Vagina (tissue), 2 donors: Measurements from ENCODE around the gene DLL4. TPM values are rescaled to one million over a fixed set of nuclear protein-coding genes. Genes with fewer than 3 reads are reported as not detected.

Experiments
- DNase-seq, 2 donors: peaks; one replicate each; pipeline ENCODE4 v3.0.0-alpha.2; 2017; ENCODE audit errors: extremely low spot score in 2 of 2
- H3K27ac ChIP-seq: fragments of 200-600 bp; sonication (generic); one replicate; pipeline ENCODE4 v1.5.1; 2019
- H3K27me3 ChIP-seq: fragments of 200-600 bp; sonication (generic); one replicate; pipeline ENCODE4 v1.5.1; 2019
- H3K36me3 ChIP-seq, 2 donors: fragments of 200-600 bp; sonication (generic); one replicate each; pipeline ENCODE4 v1.5.1; 2017 to 2019
- H3K4me1 ChIP-seq: fragments of 200-600 bp; sonication (generic); one replicate; pipeline ENCODE4 v1.5.1; 2019
- H3K4me3 ChIP-seq, 2 donors: fragments of 200-600 bp; sonication (generic); 1 replicate in 1 of 2; 2 replicates in 1 of 2; pipeline ENCODE4 v1.5.1; 2016 to 2019
- H3K9me3 ChIP-seq: fragments of 200-600 bp; sonication (generic); one replicate; pipeline ENCODE4 v1.5.1; 2019
- POLR2A ChIP-seq, 2 donors: fragments of 450-650 bp; IDR thresholded peaks; one replicate each; pipeline ENCODE4 v1.6.1; 2017; ENCODE audit warnings: antibody characterized with exemption in 2 of 2, mild to moderate bottlenecking in 2 of 2, moderate library complexity in 2 of 2
- POLR2AphosphoS5 ChIP-seq, 2 donors: sonication (generic); formaldehyde crosslinking; IDR thresholded peaks; one replicate each; pipeline ENCODE4 v1.9.0; 2017; ENCODE audit warnings: antibody characterized with exemption in 2 of 2, mild to moderate bottlenecking in 2 of 2, low read depth in 1 of 2; ENCODE audit not compliant: insufficient read depth in 1 of 2
- intact Hi-C: fragments of 100-400 bp; cut with DNase I; formaldehyde crosslinking; loops from one replicate; pipeline ENCODE4 v1.15.1; 2023
- total RNA-seq: library from RNA; depleted of rRNA; stranded (reverse); fragments of >200 nt; gene quantifications from one replicate; pipeline ENCODE4 v1.2.3, GENCODE V29; 2016
- TF ChIP-seq, protein P1 (sequence below), 3 experiments: fragments of 450-650 bp in 2 of 3; fragments of 200-600 bp in 1 of 3; sonication (generic) in 1 of 3; IDR thresholded peaks; one replicate each; pipeline ENCODE4 v1.5.1; 2017 to 2019; ENCODE audit warnings: antibody characterized with exemption in 3 of 3, mild to moderate bottlenecking in 2 of 3, moderate library complexity in 2 of 3

Gene DLL4
- 20.9 TPM for total RNA-seq

DNA sequence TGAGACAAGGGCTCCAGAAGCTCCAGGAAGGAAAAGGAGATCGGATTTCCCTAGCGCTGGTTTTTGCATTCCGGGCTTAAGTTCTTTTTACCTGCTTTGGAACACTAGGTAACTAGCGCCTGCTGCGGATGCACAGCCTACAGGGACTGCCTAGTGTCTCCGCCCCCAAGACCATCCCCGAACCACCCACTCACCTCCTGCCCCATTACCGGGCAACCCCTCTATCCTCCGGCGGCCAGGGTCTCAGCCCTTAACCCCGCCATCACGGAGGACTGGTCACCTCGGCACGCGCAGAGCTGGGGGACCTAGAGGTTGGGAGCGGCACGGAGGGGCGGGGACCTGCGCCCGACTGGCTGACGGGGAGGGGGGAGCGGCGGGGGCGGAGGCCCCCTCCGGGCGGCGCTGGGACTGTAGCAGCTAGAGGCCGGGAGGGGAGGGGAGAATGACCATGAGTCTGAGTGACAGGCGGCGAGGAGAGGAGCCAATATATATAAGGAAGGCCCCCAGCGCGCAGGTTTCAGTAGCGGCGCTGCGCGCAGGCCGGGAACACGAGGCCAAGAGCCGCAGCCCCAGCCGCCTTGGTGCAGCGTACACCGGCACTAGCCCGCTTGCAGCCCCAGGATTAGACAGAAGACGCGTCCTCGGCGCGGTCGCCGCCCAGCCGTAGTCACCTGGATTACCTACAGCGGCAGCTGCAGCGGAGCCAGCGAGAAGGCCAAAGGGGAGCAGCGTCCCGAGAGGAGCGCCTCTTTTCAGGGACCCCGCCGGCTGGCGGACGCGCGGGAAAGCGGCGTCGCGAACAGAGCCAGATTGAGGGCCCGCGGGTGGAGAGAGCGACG is at the start of gene DLL4:
TSS of gene DLL4 (plus strand) at position 520 of the 839 bp plus-strand sequence. CDS start 329 bp downstream, outside the sequence.
- TF ChIP-seq, protein P1, sequence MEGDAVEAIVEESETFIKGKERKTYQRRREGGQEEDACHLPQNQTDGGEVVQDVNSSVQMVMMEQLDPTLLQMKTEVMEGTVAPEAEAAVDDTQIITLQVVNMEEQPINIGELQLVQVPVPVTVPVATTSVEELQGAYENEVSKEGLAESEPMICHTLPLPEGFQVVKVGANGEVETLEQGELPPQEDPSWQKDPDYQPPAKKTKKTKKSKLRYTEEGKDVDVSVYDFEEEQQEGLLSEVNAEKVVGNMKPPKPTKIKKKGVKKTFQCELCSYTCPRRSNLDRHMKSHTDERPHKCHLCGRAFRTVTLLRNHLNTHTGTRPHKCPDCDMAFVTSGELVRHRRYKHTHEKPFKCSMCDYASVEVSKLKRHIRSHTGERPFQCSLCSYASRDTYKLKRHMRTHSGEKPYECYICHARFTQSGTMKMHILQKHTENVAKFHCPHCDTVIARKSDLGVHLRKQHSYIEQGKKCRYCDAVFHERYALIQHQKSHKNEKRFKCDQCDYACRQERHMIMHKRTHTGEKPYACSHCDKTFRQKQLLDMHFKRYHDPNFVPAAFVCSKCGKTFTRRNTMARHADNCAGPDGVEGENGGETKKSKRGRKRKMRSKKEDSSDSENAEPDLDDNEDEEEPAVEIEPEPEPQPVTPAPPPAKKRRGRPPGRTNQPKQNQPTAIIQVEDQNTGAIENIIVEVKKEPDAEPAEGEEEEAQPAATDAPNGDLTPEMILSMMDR (IDR thresholded peaks at IDR 0.05), result no peak
- TF ChIP-seq POLR2AphosphoS5 (IDR thresholded peaks at IDR 0.05; ENCODE audit: insufficient read depth in 1 of 2, low read depth in 1 of 2) (peak in 1 of 2 donors; percentile 78), POLR2A (IDR thresholded peaks at IDR 0.05) (peak in 1 of 2 donors; percentile 58)
- Histone ChIP-seq H3K27ac (no peak within 1 kb of the TSS), H3K9me3 (no peaks in the 10 kb centered on the region), H3K36me3 (no peaks in the 10 kb centered on the region), H3K27me3 (peaks cover 18% of the 10 kb centered on the region), H3K4me3 (peak within 1 kb of the TSS; percentile 33 to 45), H3K4me1 (peaks cover 62% of the 10 kb centered on the region)
- intact Hi-C loops, result no loop called here
- no peak for DNase-seq

DNA sequence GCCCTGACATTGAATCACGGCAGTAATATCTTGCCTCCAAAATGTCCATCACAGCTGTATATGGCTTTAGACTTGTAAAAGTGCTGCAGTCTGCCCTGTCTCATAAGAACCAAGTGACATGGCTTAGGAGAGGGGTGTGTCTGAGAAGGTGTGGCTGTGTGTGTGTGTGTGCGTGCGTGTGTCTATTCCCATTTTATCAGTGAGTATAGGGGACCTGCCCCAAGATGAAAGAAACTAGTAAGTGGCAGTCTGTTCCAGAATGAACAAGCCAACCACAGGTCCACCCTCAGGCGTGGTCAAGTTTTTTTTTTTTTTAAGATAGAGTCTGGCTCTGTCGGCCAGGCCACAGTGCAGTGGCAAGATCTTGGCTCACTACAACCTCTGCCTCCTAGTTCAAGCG is 49.5 kb upstream of the DLL4 start:
- Histone ChIP-seq H3K27ac (no peak overlapping the region), H3K4me1 (peaks cover 2% of the 10 kb centered on the region), H3K4me3 (no peak overlapping the region), H3K9me3 (no peaks in the 10 kb centered on the region), H3K36me3 (no peaks in the 10 kb centered on the region), H3K27me3 (no peaks in the 10 kb centered on the region)
- intact Hi-C loops, result no loop called here
- TF ChIP-seq POLR2A (IDR thresholded peaks at IDR 0.05) (no peak), POLR2AphosphoS5 (IDR thresholded peaks at IDR 0.05; ENCODE audit: insufficient read depth in 1 of 2, low read depth in 1 of 2) (no peak)
- TF ChIP-seq, protein P1 (IDR thresholded peaks at IDR 0.05), result no peak
- DNase-seq, result no peak

DNA sequence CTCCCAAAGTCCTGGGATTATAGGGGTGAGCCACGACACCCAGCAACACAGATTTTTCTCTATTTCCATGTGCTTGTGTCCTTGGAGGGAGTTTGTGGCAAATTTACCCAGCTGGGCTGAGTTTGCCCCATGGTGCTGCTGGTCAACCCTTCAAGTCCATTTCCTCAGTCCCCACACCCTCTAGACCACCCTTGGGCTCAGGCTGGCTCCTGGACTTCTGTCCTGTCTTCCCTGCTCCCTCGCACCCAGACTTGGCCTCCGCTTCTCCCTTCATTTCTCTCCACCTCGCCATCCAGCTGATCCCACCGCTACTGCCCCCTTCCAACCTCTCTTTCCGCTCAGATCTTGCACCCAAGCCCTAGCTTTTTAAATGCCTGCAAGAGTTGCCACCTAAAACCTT is 47.8 kb upstream of the DLL4 start:
- no peak overlapping the region for H3K27ac ChIP-seq
- intact Hi-C loops, result no loop called here
- DNase-seq, result no peak
- no peaks in the 10 kb centered on the region for H3K4me1 ChIP-seq
- H3K9me3 ChIP-seq, result no peaks in the 10 kb centered on the region
- no peaks in the 10 kb centered on the region for H3K36me3 ChIP-seq
- H3K4me3 ChIP-seq, result no peak overlapping the region
- H3K27me3 ChIP-seq, result no peaks in the 10 kb centered on the region
- TF ChIP-seq, protein P1 (IDR thresholded peaks at IDR 0.05), result no peak
- TF ChIP-seq POLR2AphosphoS5 (IDR thresholded peaks at IDR 0.05; ENCODE audit: insufficient read depth in 1 of 2, low read depth in 1 of 2) (no peak), POLR2A (IDR thresholded peaks at IDR 0.05) (no peak)

DNA sequence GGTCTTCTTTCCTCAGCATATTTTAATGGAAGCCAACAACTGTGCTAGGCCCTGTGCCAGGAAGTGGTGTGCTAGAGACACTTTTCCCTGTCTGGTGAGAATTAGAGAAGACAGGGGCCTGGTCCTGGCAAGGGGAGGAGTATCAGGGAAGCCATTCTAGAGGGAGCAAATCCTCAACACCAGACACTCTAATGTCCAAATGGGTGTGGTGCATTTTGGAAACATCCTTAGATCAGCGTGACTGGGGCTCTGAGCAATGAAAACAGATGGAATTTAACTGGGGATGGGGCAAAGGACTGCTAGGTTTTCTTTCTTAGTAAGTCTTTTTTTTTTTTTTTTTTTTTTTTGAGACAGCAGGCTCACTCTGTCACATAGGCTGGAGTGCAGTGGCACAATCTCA is 42.6 kb upstream of the DLL4 start:
- Histone ChIP-seq H3K36me3 (no peaks in the 10 kb centered on the region), H3K27me3 (no peaks in the 10 kb centered on the region), H3K4me3 (no peak overlapping the region), H3K4me1 (no peaks in the 10 kb centered on the region), H3K27ac (no peak overlapping the region), H3K9me3 (no peaks in the 10 kb centered on the region)
- intact Hi-C loops, result no loop called here
- DNase-seq, result no peak
- TF ChIP-seq POLR2A (IDR thresholded peaks at IDR 0.05) (no peak), POLR2AphosphoS5 (IDR thresholded peaks at IDR 0.05; ENCODE audit: insufficient read depth in 1 of 2, low read depth in 1 of 2) (no peak)
- TF ChIP-seq, protein P1 (IDR thresholded peaks at IDR 0.05), result no peak

DNA sequence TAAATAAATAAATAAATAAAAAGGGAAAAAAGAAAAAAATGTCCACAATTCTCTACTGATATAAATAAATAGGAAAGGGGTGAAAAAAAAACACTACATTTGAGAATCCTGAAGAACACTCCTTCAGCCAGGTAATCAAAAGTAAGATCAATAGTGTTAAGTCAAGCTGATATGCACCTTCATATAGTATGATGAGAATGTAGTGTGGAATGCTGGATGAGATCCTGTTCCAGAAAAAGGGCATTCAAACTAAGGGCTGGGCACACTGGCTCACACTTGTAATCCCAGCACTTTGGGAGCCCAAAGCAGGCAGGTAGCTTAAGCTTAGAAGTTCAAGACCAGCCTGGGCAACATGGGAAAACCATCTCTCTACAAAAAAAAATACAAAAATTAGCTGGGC is 40.0 kb upstream of the DLL4 start:
- H3K4me3 ChIP-seq, result no peak overlapping the region
- H3K36me3 ChIP-seq, result no peaks in the 10 kb centered on the region
- intact Hi-C loops, result no loop called here
- H3K27ac ChIP-seq, result no peak overlapping the region
- DNase-seq, result no peak
- no peaks in the 10 kb centered on the region for H3K27me3 ChIP-seq
- no peaks in the 10 kb centered on the region for H3K9me3 ChIP-seq
- peaks cover 8% of the 10 kb centered on the region for H3K4me1 ChIP-seq
- TF ChIP-seq, protein P1 (IDR thresholded peaks at IDR 0.05), result no peak
- TF ChIP-seq POLR2AphosphoS5 (IDR thresholded peaks at IDR 0.05; ENCODE audit: insufficient read depth in 1 of 2, low read depth in 1 of 2) (no peak), POLR2A (IDR thresholded peaks at IDR 0.05) (no peak)
